Ascending aorta (tissue), 2 donors: ENCODE results near the gene DNAJB6. TPM values are rescaled to one million over a fixed set of nuclear protein-coding genes. Genes with fewer than 3 reads are reported as not detected.
A peak's percentile ranks its signal among the peaks of the same experiment; 100 is the strongest.
"Not testable (repeated sequence)": the region's sequence is repeated elsewhere in the genome, so short reads cannot be mapped to it uniquely, and the experiment has no call there.

Source experiments
- DNase-seq, 2 donors: peaks; one replicate each; pipeline ENCODE4 v3.0.0-alpha.2; 2019; ENCODE audit warnings: low spot score in 2 of 2
- H3K27ac ChIP-seq, 2 donors: fragments of 200-600 bp; sonication (generic); one replicate each; pipeline ENCODE4 v1.5.1; 2016 to 2017; ENCODE audit warnings: mild to moderate bottlenecking in 1 of 2
- H3K27me3 ChIP-seq: fragments of 200-600 bp; sonication (generic); one replicate; pipeline ENCODE4 v1.5.1; 2017
- H3K36me3 ChIP-seq, 2 donors: fragments of 200-600 bp; sonication (generic); one replicate each; pipeline ENCODE4 v1.5.1; 2016
- H3K4me1 ChIP-seq, 2 donors: fragments of 200-600 bp; sonication (generic); one replicate each; pipeline ENCODE4 v1.5.1; 2016 to 2017; ENCODE audit warnings: mild to moderate bottlenecking in 1 of 2
- H3K4me3 ChIP-seq, 2 donors: fragments of 200-600 bp; sonication (generic); one replicate each; pipeline ENCODE4 v1.5.1; 2016 to 2017; ENCODE audit warnings: mild to moderate bottlenecking in 1 of 2
- H3K9me3 ChIP-seq, 2 donors: fragments of 200-600 bp; sonication (generic); one replicate each; pipeline ENCODE4 v1.5.1; 2016
- CTCF ChIP-seq, 3 experiments: fragments of 200-600 bp in 2 of 3; fragments of 450-650 bp in 1 of 3; sonication (generic) in 2 of 3; IDR thresholded peaks; one replicate each; pipeline ENCODE4 v1.5.1; 2016 to 2019; ENCODE audit warnings: antibody characterized with exemption in 3 of 3, mild to moderate bottlenecking in 1 of 3, moderate library complexity in 1 of 3
- intact Hi-C: fragments of 100-400 bp; cut with DNase I; formaldehyde crosslinking; loops from one replicate; pipeline ENCODE4 v1.15.1; 2023
- total RNA-seq: library from RNA; depleted of rRNA; stranded (reverse); fragments of >200 nt; gene quantifications from one replicate; pipeline ENCODE4 v1.1.0, GENCODE V29; 2016

Gene DNAJB6
- total RNA-seq, 1 donor from 2014 or later, result 79.1 TPM

DNA sequence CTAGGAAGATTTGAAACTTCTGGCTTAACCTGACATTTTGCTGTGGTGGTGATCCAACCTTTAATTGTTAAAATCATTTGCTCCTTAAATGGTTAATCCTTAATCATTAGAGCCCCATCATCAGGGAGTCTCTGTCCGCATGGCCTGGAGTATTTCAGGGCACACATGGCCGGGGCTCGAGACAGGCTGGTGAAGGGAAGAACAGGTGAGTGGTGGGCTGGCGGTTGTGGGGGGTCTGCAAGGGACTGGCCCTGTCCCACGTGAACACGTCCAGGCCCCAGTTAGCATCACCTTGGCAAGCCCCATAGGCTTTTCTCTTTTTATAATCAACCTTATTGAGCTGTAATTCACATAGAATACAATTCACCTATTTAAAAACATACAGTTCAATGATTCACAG is 109.5 kb downstream of the DNAJB6 start:
- Histone ChIP-seq H3K4me3 (no peak overlapping the region), H3K27me3 (no peaks in the 10 kb centered on the region), H3K9me3 (no peaks in the 10 kb centered on the region), H3K4me1 (no peaks in the 10 kb centered on the region), H3K27ac (no peak overlapping the region), H3K36me3 (no peaks in the 10 kb centered on the region)
- no peak for DNase-seq
- intact Hi-C loops, result no loop called here
- TF ChIP-seq CTCF (IDR thresholded peaks at IDR 0.05), result no peak

- H3K4me1 ChIP-seq, H3K9me3 ChIP-seq, intact Hi-C loops, DNase-seq, H3K27me3 ChIP-seq, H3K27ac ChIP-seq, H3K36me3 ChIP-seq, H3K4me3 ChIP-seq: not testable (repeated sequence)
Observed at GRCh38 chr7:157454003-157454402, 117.2 kb downstream of the DNAJB6 start.

GRCh38 chr7:157457355-157458253 is 120.8 kb downstream of the DNAJB6 start:
- no peak for TF ChIP-seq CTCF (IDR thresholded peaks at IDR 0.05)
- peak in 1 of 2 donors; percentile 60 for DNase-seq
- H3K27me3 ChIP-seq, result no peaks in the 10 kb centered on the region

DNA sequence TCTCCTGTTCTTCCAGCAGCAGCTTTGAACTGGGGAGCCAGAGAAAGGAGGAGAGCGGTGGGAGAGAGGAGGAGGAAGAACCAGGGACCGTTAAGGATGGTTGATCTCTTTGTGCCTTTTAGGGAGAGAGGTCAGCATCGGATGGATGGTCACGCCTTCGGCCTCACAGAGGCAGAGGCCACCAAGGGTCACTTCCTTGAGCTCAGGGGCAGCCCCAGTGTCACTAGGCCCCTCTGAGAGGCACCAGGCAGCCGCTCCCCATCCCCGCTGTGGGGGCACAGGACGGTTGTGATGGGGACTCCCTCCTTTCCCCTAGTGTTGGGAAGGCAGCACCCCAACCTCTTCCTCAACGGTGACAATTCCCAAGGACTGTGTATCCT is 121.4 kb downstream of the DNAJB6 start:
- intact Hi-C loops, result no loop called here
- no peak for TF ChIP-seq CTCF (IDR thresholded peaks at IDR 0.05)
- H3K27ac ChIP-seq, result no peak overlapping the region
- peaks cover 0 to 3% of the 10 kb centered on the region in 2 donors for H3K9me3 ChIP-seq
- H3K4me1 ChIP-seq, result no peaks in the 10 kb centered on the region
- H3K27me3 ChIP-seq, result no peaks in the 10 kb centered on the region
- H3K4me3 ChIP-seq, result no peak overlapping the region
- peak in 1 of 2 donors; percentile 43 for DNase-seq
- no peaks in the 10 kb centered on the region for H3K36me3 ChIP-seq

More at GRCh38 chr7:157457355-157458253, 120.8 kb downstream of the DNAJB6 start:
- Histone ChIP-seq H3K9me3 (peaks cover 0 to 3% of the 10 kb centered on the region in 2 donors), H3K27ac (no peak overlapping the region), H3K4me3 (no peak overlapping the region), H3K4me1 (no peaks in the 10 kb centered on the region), H3K36me3 (no peaks in the 10 kb centered on the region)
- intact Hi-C loops, result no loop called here

- intact Hi-C loops, result no loop called here
- DNase-seq, result peak in 1 of 2 donors; percentile 33
- TF ChIP-seq CTCF (IDR thresholded peaks at IDR 0.05), result no peak
- H3K27ac ChIP-seq, result no peak overlapping the region
- H3K4me3 ChIP-seq, result no peak overlapping the region
- peaks cover 0 to under 1% of the 10 kb centered on the region in 2 donors for H3K9me3 ChIP-seq
- H3K4me1 ChIP-seq, result no peaks in the 10 kb centered on the region
- no peaks in the 10 kb centered on the region for H3K36me3 ChIP-seq
- no peaks in the 10 kb centered on the region for H3K27me3 ChIP-seq
Observed at GRCh38 chr7:157459966-157460365, 123.2 kb downstream of the DNAJB6 start.

DNA sequence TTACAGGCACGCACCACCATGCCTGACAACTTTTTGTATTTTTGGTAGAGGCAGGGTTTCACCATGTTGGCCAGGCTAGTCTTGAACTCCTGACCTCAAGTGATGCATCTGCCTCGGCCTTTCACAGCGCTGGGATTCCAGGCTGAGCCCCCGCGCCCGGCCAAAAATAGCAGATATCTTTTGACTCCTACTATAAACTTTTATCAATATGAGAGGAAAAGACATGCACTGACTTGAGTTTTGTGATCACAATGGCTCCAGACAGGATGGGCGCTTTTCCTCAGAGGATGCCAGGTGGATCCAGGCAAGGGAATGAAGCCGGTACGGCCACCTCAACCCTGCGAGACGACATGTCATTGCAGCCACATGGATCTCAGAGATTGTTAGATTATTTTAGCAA is 123.9 kb downstream of the DNAJB6 start:
- intact Hi-C loops, result no loop called here
- DNase-seq, result no peak

More for the DNA sequence above, 123.9 kb downstream of the DNAJB6 start:
- Histone ChIP-seq H3K36me3 (no peaks in the 10 kb centered on the region), H3K4me3 (no peak overlapping the region), H3K27me3 (no peaks in the 10 kb centered on the region), H3K9me3 (no peaks in the 10 kb centered on the region), H3K4me1 (no peaks in the 10 kb centered on the region), H3K27ac (no peak overlapping the region)
- TF ChIP-seq CTCF (IDR thresholded peaks at IDR 0.05), result no peak
